ENCODE results near the gene DAGLB.
"Not testable (repeated sequence)": the region's sequence is repeated elsewhere in the genome, so short reads cannot be mapped to it uniquely, and the experiment has no call there.

The DAGLB gene

GRCh38 chr7:6476596-6477317 lies 29.0 kb upstream of the DAGLB start:
- Histone ChIP-seq H3K27me3 (ENCODE audit: insufficient read depth, low read length, poor library complexity) (no peaks in the 10 kb centered on the region), H3K4me2 (ENCODE audit: insufficient read depth, low read length) (no peak overlapping the region), H3K4me1 (ENCODE audit: insufficient read depth, low read length) (peaks cover 27% of the 10 kb centered on the region), H2AFZ (ENCODE audit: low read depth, low read length) (no peak overlapping the region), H3K36me3 (ENCODE audit: insufficient read depth, low read length) (peaks cover 69% of the 10 kb centered on the region), H4K20me1 (ENCODE audit: insufficient read depth, low read length) (peaks cover 68% of the 10 kb centered on the region), H3K9ac (ENCODE audit: low read depth, low read length) (no peak overlapping the region), H3K9me3 (ENCODE audit: insufficient read depth, low read length, severe bottlenecking) (no peaks in the 10 kb centered on the region), H3K27ac (ENCODE audit: low read length) (no peak overlapping the region), H3K4me3 (ENCODE audit: low read depth in 1 of 2, low read length in 2 of 2) (no peak overlapping the region), H3K79me2 (ENCODE audit: insufficient read depth, low read length) (peaks cover 98% of the 10 kb centered on the region)
- TF ChIP-seq EZH2 (IDR thresholded peaks at IDR 0.05; ENCODE audit: borderline replicate concordance, low read depth, low read length, severe bottlenecking) (no peak), CTCF (IDR thresholded peaks at IDR 0.05; ENCODE audit: borderline replicate concordance, extremely low read depth, low read length, poor library complexity, severe bottlenecking) (no peak)
- ATAC-seq (ENCODE audit: insufficient read depth, low read depth) (no peak), DNase-seq (no peak)

GRCh38 chr7:6475433-6476186 lies 27.9 kb upstream of the DAGLB start:
- no peak overlapping the region for H3K27ac ChIP-seq (ENCODE audit: low read length)
- no peak for DNase-seq
- no peaks in the 10 kb centered on the region for H3K27me3 ChIP-seq (ENCODE audit: insufficient read depth, low read length, poor library complexity)
- no peaks in the 10 kb centered on the region for H3K9me3 ChIP-seq (ENCODE audit: insufficient read depth, low read length, severe bottlenecking)
- peaks cover 67% of the 10 kb centered on the region for H4K20me1 ChIP-seq (ENCODE audit: insufficient read depth, low read length)
- H3K9ac ChIP-seq (ENCODE audit: low read depth, low read length), result no peak overlapping the region
- ATAC-seq (ENCODE audit: insufficient read depth, low read depth), result no peak
- H3K4me2 ChIP-seq (ENCODE audit: insufficient read depth, low read length), result no peak overlapping the region
- no peak overlapping the region for H3K4me3 ChIP-seq (ENCODE audit: low read depth in 1 of 2, low read length in 2 of 2)
- H3K4me1 ChIP-seq (ENCODE audit: insufficient read depth, low read length), result peaks cover 17% of the 10 kb centered on the region
- peaks cover 91% of the 10 kb centered on the region for H3K79me2 ChIP-seq (ENCODE audit: insufficient read depth, low read length)
- H3K36me3 ChIP-seq (ENCODE audit: insufficient read depth, low read length), result peaks cover 65% of the 10 kb centered on the region
- no peak for TF ChIP-seq CTCF (IDR thresholded peaks at IDR 0.05; ENCODE audit: borderline replicate concordance, extremely low read depth, low read length, poor library complexity, severe bottlenecking)
- no peak for TF ChIP-seq EZH2 (IDR thresholded peaks at IDR 0.05; ENCODE audit: borderline replicate concordance, low read depth, low read length, severe bottlenecking)
- H2AFZ ChIP-seq (ENCODE audit: low read depth, low read length), result no peak overlapping the region

GRCh38 chr7:6465862-6466261 lies 18.1 kb upstream of the DAGLB start:
- no peaks in the 10 kb centered on the region for H3K27me3 ChIP-seq (ENCODE audit: insufficient read depth, low read length, poor library complexity)
- no peak overlapping the region for H3K4me2 ChIP-seq (ENCODE audit: insufficient read depth, low read length)
- H3K27ac ChIP-seq (ENCODE audit: low read length), result no peak overlapping the region
- DNase-seq (no peak), ATAC-seq (ENCODE audit: insufficient read depth, low read depth) (no peak)
- H3K9ac ChIP-seq (ENCODE audit: low read depth, low read length), result no peak overlapping the region
- no peaks in the 10 kb centered on the region for H4K20me1 ChIP-seq (ENCODE audit: insufficient read depth, low read length)
- no peaks in the 10 kb centered on the region for H3K9me3 ChIP-seq (ENCODE audit: insufficient read depth, low read length, severe bottlenecking)
- no peaks in the 10 kb centered on the region for H3K4me1 ChIP-seq (ENCODE audit: insufficient read depth, low read length)
- peaks cover 85% of the 10 kb centered on the region for H3K36me3 ChIP-seq (ENCODE audit: insufficient read depth, low read length)
- TF ChIP-seq CTCF (IDR thresholded peaks at IDR 0.05; ENCODE audit: borderline replicate concordance, extremely low read depth, low read length, poor library complexity, severe bottlenecking) (no peak), EZH2 (IDR thresholded peaks at IDR 0.05; ENCODE audit: borderline replicate concordance, low read depth, low read length, severe bottlenecking) (no peak)
- H2AFZ ChIP-seq (ENCODE audit: low read depth, low read length), result no peak overlapping the region
- H3K4me3 ChIP-seq (ENCODE audit: low read depth in 1 of 2, low read length in 2 of 2), result no peak overlapping the region
- H3K79me2 ChIP-seq (ENCODE audit: insufficient read depth, low read length), result no peaks in the 10 kb centered on the region

- not testable (repeated sequence) for H3K9me3 ChIP-seq (ENCODE audit: insufficient read depth, low read length, severe bottlenecking); H3K9ac ChIP-seq (ENCODE audit: low read depth, low read length); H3K4me2 ChIP-seq (ENCODE audit: insufficient read depth, low read length); H3K4me3 ChIP-seq (ENCODE audit: low read depth in 1 of 2, low read length in 2 of 2); H3K27ac ChIP-seq (ENCODE audit: low read length); H3K27me3 ChIP-seq (ENCODE audit: insufficient read depth, low read length, poor library complexity); H3K79me2 ChIP-seq (ENCODE audit: insufficient read depth, low read length); ATAC-seq (ENCODE audit: insufficient read depth, low read depth); H3K4me1 ChIP-seq (ENCODE audit: insufficient read depth, low read length); DNase-seq; H4K20me1 ChIP-seq (ENCODE audit: insufficient read depth, low read length); H2AFZ ChIP-seq (ENCODE audit: low read depth, low read length)
- peaks cover 66% of the 10 kb centered on the region for H3K36me3 ChIP-seq (ENCODE audit: insufficient read depth, low read length)
Measured at GRCh38 chr7:6463609-6464008, 15.9 kb upstream of the DAGLB start.

Measured in DND-41 (cell line).